Lung (tissue), 12 donors: ENCODE data around the gene CSNK1G2. TPM values are rescaled to one million over a fixed set of nuclear protein-coding genes. Genes with fewer than 3 reads are reported as not detected.

Experiments
- ATAC-seq: fragments of 200-7000 bp; cut with Tn5 transposase; one replicate; pipeline ENCODE4 v1.9.1; 2020; ENCODE audit warnings: moderate number of reproducible peaks; ENCODE audit not compliant: insufficient read depth, low FRiP score
- DNase-seq, 3 donors: peaks; one replicate each; pipeline ENCODE4 v3.0.0-alpha.2; 2013 to 2017
- H3K27ac ChIP-seq, 2 donors: one replicate each; pipeline ENCODE4 v1.5.1; 2013; ENCODE audit warnings: mild to moderate bottlenecking in 2 of 2, moderate library complexity in 2 of 2, control low read depth in 1 of 2, inconsistent platforms in 1 of 2, low read depth in 1 of 2, low read length in 1 of 2
- H3K27me3 ChIP-seq, 3 donors: one replicate each; pipeline ENCODE4 v1.5.1; 2013; ENCODE audit warnings: low read length in 2 of 3; ENCODE audit not compliant: control insufficient read depth in 3 of 3, insufficient read depth in 3 of 3
- H3K36me3 ChIP-seq, 4 donors: one replicate each; pipeline ENCODE4 v1.5.1; 2013; ENCODE audit warnings: low read length in 4 of 4, mild to moderate bottlenecking in 1 of 4, moderate library complexity in 1 of 4; ENCODE audit not compliant: control insufficient read depth in 4 of 4, insufficient read depth in 4 of 4
- H3K4me1 ChIP-seq, 5 donors: one replicate each; pipeline ENCODE4 v1.5.1; 2013; ENCODE audit warnings: low read length in 5 of 5, mild to moderate bottlenecking in 2 of 5, moderate library complexity in 1 of 5; ENCODE audit not compliant: control insufficient read depth in 5 of 5, insufficient read depth in 5 of 5
- H3K4me3 ChIP-seq: one replicate; pipeline ENCODE4 v1.5.1; 2013; ENCODE audit warnings: mild to moderate bottlenecking, control low read depth, moderate library complexity
- H3K9ac ChIP-seq, 2 donors: one replicate each; pipeline ENCODE4 v1.5.1; 2013; ENCODE audit warnings: low read length in 2 of 2, control low read depth in 1 of 2; ENCODE audit not compliant: insufficient read depth in 1 of 2
- H3K9me3 ChIP-seq, 4 donors: one replicate each; pipeline ENCODE4 v1.5.1; 2013; ENCODE audit warnings: low read length in 3 of 4, mild to moderate bottlenecking in 1 of 4, moderate library complexity in 1 of 4; ENCODE audit not compliant: control insufficient read depth in 4 of 4, insufficient read depth in 3 of 4
- CTCF ChIP-seq: IDR thresholded peaks from 2 replicates; pipeline ENCODE4 v1.5.1; 2012; ENCODE audit warnings: mild to moderate bottlenecking; ENCODE audit errors: control extremely low read depth, extremely low read depth
- WGBS, 2 donors: extraction: QIAGEN DNeasy Blood & Tissue Kit; methylation state at CpG; one replicate each; pipeline ENCODE4 v1.1.7; 2013; 5-methylcytosine and 5-hydroxymethylcytosine counted together
- polyA plus RNA-seq, 2 donors: library from polyadenylated mRNA; stranded (reverse); fragments of 200-250 nt; gene quantifications; one replicate each; pipeline ENCODE4 v1.2.1, GENCODE V29; 2013
- total RNA-seq, 2 donors: library from RNA; depleted of rRNA in 1 of 2; stranded (reverse); fragments of >200 nt in 1 of 2; gene quantifications; one replicate each; pipeline ENCODE4 v1.2.1, GENCODE V29; 2014 to 2021
- donor health status: control.
- donor health status: control.
- donor health status: Bipolar disorder and iron deficiency.
- donor health status: healthy.
- donor health status: DM: yes; HTN: yes; CAD: no.

CSNK1G2 gene
- total and polyA plus RNA-seq, 4 donors = 50.0 to 80.2 (median 70.8) TPM

- no peaks in the 10 kb centered on the region for H3K9me3 ChIP-seq
- no peak for TF ChIP-seq CTCF
- DNase-seq (no peak), ATAC-seq (no peak)
- H3K4me3 ChIP-seq = no peak overlapping the region
- no peak overlapping the region for H3K27ac ChIP-seq
- peaks cover 0 to 2% (median under 1%) of the 10 kb centered on the region in 4 donors for H3K36me3 ChIP-seq
- H3K9ac ChIP-seq = no peak overlapping the region
- peaks cover 0 to 7% (median 0%) of the 10 kb centered on the region in 5 donors for H3K4me1 ChIP-seq
- WGBS, 2 donors = 92 to 95% methylated on average over 21 of the region's 21 CpGs
- no peaks in the 10 kb centered on the region for H3K27me3 ChIP-seq
These were observed 72.1 kb downstream of the CSNK1G2 start for GRCh38 chr19:2012941-2013682.

GRCh38 chr19:2013683-2013961 lies 72.7 kb downstream of the CSNK1G2 start:
- ATAC-seq = no peak
- Histone ChIP-seq H3K27me3 (no peaks in the 10 kb centered on the region), H3K9ac (no peak overlapping the region), H3K4me3 (no peak overlapping the region), H3K9me3 (no peaks in the 10 kb centered on the region), H3K36me3 (peaks cover 0 to 2% (median under 1%) of the 10 kb centered on the region in 4 donors), H3K27ac (no peak overlapping the region), H3K4me1 (peaks cover 0 to 7% (median 0%) of the 10 kb centered on the region in 5 donors)
- WGBS, 2 donors = 92 to 96% methylated on average over 6 of the region's 6 CpGs
- no peak for TF ChIP-seq CTCF
- DNase-seq = no peak

- peaks cover 0 to 7% (median 0%) of the 10 kb centered on the region in 5 donors for H3K4me1 ChIP-seq
- DNase-seq (no peak), ATAC-seq (no peak)
- TF ChIP-seq CTCF = no peak
- no peaks in the 10 kb centered on the region for H3K9me3 ChIP-seq
- 81 to 88% methylated on average over 5 of the region's 5 CpGs for WGBS, 2 donors
- no peak overlapping the region for H3K27ac ChIP-seq
- no peaks in the 10 kb centered on the region for H3K27me3 ChIP-seq
- no peak overlapping the region for H3K9ac ChIP-seq
- no peak overlapping the region for H3K4me3 ChIP-seq
- H3K36me3 ChIP-seq = peaks cover 0 to 2% (median 0%) of the 10 kb centered on the region in 4 donors
These were observed 73.2 kb downstream of the CSNK1G2 start for GRCh38 chr19:2014131-2014571.
